Natural killer cell (primary cell): ENCODE measurements around the gene H6PD. TPM values are rescaled to one million over a fixed set of nuclear protein-coding genes. Genes with fewer than 3 reads are reported as not detected.

Experiments used
- ATAC-seq, 3 donors: fragments of 150-1000 bp in 2 of 3; fragments of 200-7000 bp in 1 of 3; cut with Tn5 transposase; 1 replicate in 1 of 3; 2 replicates in 2 of 3; pipeline ENCODE4 v1.10.0; 2021; ENCODE audit warnings: mild to moderate bottlenecking in 2 of 3, moderate library complexity in 2 of 3
- DNase-seq, 2 donors: peaks; one replicate each; pipeline versions ENCODE4 v3.0.0 to v3.0.0-alpha.2; 2013 to 2021; ENCODE audit warnings: mixed read lengths in 1 of 2
- H3K27ac ChIP-seq: one replicate; pipeline ENCODE4 v1.5.1; 2013; ENCODE audit warnings: mild to moderate bottlenecking, low read length
- H3K27me3 ChIP-seq: one replicate; pipeline ENCODE4 v1.6.1; 2013; ENCODE audit warnings: low read length; ENCODE audit not compliant: control insufficient read depth, insufficient read depth
- H3K36me3 ChIP-seq: one replicate; pipeline ENCODE4 v1.6.1; 2013; ENCODE audit warnings: low read length; ENCODE audit not compliant: control insufficient read depth, insufficient read depth
- H3K4me1 ChIP-seq: one replicate; pipeline ENCODE4 v1.6.1; 2013; ENCODE audit warnings: low read length; ENCODE audit not compliant: control insufficient read depth, insufficient read depth
- H3K4me3 ChIP-seq: one replicate; pipeline ENCODE4 v1.5.1; 2013; ENCODE audit warnings: low read length
- H3K9me3 ChIP-seq: one replicate; pipeline ENCODE4 v1.6.1; 2013; ENCODE audit warnings: low read length; ENCODE audit not compliant: control insufficient read depth, insufficient read depth
- H3K27ac Mint-ChIP-seq, 2 donors: one replicate each; pipeline ENCODE4 v1.8.0; 2022; ENCODE audit warnings: mild to moderate bottlenecking in 2 of 2, mixed read lengths in 2 of 2, moderate library complexity in 1 of 2
- H3K27me3 Mint-ChIP-seq, 2 donors: one replicate each; pipeline ENCODE4 v1.8.0; 2022; ENCODE audit warnings: low read depth in 2 of 2, mixed read lengths in 2 of 2
- H3K36me3 Mint-ChIP-seq: one replicate; pipeline ENCODE4 v1.8.0; 2022; ENCODE audit warnings: mixed read lengths
- H3K4me1 Mint-ChIP-seq, 2 donors: one replicate each; pipeline ENCODE4 v1.8.0; 2022; ENCODE audit warnings: mixed read lengths in 2 of 2
- H3K4me3 Mint-ChIP-seq: one replicate; pipeline ENCODE4 v1.8.0; 2022; ENCODE audit warnings: mild to moderate bottlenecking, moderate library complexity, mixed read lengths
- H3K9me3 Mint-ChIP-seq, 2 donors: one replicate each; pipeline ENCODE4 v1.8.0; 2022; ENCODE audit warnings: mixed read lengths in 2 of 2
- WGBS: methylation state at CpG from one replicate; pipeline ENCODE4 v1.1.7; 2013; ENCODE audit warnings: missing lambda C conversion rate; ENCODE audit not compliant: insufficient coverage; 5-methylcytosine and 5-hydroxymethylcytosine counted together
- intact Hi-C: fragments of 100-400 bp; cut with micrococcal nuclease; formaldehyde crosslinking; loops from one replicate; pipeline ENCODE4 v1.14.2; 2022
- total RNA-seq, 4 donors: library from RNA; stranded (reverse); fragments of 120-200 nt in 1 of 4; gene quantifications; one replicate each; pipeline versions ENCODE4 v1.2.3 to v1.2.4, GENCODE V29; 2013 to 2022
- TF ChIP-seq, protein P1 (sequence below): fragments of 200-600 bp; IDR thresholded peaks from one replicate; pipeline ENCODE4 v1.8.0; 2022; ENCODE audit warnings: antibody characterized with exemption

H6PD gene
- total RNA-seq, 3 donors from 2014 or later (not counting 1 experiment from before 2014, with no cell fraction given): 24.3 to 37.1 (median 31.2) TPM

DNA sequence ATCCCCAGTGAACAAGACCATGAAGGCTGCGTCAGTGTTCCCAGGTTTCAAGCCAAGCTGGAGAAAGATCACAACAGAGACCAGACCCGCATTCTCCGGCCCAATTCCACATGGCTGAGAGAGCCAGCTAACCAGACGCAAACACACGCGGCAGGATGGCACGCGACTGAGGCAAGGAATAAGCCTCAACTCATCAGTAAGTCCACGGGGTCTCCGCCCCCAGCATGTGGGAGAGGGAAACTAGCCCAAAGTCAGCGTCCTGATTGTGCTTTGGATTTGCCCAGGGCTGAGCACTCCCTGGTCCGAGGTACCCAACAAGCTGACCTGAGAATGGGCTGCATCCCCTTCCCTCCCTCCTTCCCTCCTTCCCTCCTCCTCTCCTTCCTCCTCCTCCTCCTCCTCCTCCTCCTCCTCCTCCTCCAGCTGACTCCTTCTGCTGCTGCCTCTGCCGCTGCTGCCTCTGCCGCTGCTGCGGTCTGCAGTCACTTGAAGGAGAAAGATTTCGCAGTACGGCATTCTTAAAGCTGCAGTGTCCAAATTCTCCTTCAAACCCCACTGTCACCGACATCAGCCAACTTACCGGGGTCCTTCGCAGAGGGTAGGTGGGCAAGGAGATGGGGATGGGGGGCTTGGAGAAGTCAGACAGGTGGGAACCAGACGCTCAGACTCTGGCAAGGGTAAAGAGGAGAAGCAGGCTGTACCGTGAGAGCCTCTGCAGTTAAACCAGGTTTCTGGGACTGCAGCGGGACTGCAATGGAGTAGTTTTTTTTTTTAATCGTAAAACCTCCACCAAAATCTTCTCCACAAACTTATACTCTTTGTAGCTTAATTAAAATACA is 33.0 kb upstream of the H6PD start:
- TF ChIP-seq, protein P1, sequence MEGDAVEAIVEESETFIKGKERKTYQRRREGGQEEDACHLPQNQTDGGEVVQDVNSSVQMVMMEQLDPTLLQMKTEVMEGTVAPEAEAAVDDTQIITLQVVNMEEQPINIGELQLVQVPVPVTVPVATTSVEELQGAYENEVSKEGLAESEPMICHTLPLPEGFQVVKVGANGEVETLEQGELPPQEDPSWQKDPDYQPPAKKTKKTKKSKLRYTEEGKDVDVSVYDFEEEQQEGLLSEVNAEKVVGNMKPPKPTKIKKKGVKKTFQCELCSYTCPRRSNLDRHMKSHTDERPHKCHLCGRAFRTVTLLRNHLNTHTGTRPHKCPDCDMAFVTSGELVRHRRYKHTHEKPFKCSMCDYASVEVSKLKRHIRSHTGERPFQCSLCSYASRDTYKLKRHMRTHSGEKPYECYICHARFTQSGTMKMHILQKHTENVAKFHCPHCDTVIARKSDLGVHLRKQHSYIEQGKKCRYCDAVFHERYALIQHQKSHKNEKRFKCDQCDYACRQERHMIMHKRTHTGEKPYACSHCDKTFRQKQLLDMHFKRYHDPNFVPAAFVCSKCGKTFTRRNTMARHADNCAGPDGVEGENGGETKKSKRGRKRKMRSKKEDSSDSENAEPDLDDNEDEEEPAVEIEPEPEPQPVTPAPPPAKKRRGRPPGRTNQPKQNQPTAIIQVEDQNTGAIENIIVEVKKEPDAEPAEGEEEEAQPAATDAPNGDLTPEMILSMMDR: no peak
- peak in 1 of 2 donors; percentile 45 for DNase-seq
- ATAC-seq: no peak
- Histone ChIP-seq H3K36me3 (no peaks in the 10 kb centered on the region), H3K9me3 (no peaks in the 10 kb centered on the region), H3K4me1 (peaks cover 21% of the 10 kb centered on the region), H3K27me3 (peaks cover 46% of the 10 kb centered on the region), H3K27ac (no peak overlapping the region), H3K4me3 (no peak overlapping the region)
- WGBS: 8% methylated on average over 22 of the region's 24 CpGs
- H3K36me3 Mint-ChIP-seq: no peaks in the 10 kb centered on the region
- H3K27ac Mint-ChIP-seq: no peak overlapping the region
- peak overlapping the region; percentile 9 for H3K4me3 Mint-ChIP-seq
- no peaks in the 10 kb centered on the region for H3K9me3 Mint-ChIP-seq
- intact Hi-C loops: no loop called here
- peaks cover 63 to 88% of the 10 kb centered on the region in 2 donors for H3K27me3 Mint-ChIP-seq
- H3K4me1 Mint-ChIP-seq: peaks cover 0 to 19% of the 10 kb centered on the region in 2 donors

DNA sequence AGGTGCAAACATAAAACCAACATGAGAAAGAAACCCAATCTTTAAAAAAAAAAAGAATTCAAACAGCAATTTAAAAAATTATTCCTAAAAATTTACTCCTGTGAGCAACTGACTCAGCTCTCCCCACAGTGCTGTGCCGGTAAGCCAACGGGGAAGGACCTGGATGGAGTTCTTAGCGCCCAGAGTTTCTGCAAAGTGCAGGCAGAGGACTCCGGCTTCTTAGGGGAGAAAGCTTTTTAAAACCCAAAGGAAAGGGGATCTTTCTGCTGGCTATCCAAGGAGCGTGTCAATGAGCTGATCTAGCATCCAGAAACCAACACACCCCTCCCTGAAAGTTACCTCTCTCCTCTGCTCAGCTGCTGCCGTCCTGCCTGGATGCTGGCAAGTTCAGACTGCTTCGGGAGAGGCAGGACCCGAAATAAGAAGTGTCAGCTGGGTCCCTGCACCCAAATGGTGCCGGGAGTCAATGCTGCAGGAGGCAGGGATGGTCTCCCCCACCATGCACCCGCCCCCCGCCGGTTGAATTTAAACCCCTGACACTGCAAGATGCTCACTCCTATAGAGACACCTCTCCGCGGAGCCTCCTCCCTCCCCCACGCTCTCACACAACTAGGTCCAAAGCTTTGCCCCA is 32.2 kb upstream of the H6PD start:
- peaks cover 41% of the 10 kb centered on the region for H3K27me3 ChIP-seq
- Mint-ChIP-seq H3K4me1 (peaks cover 0 to 14% of the 10 kb centered on the region in 2 donors), H3K27ac (no peak overlapping the region), H3K36me3 (no peaks in the 10 kb centered on the region), H3K27me3 (peaks cover 60 to 85% of the 10 kb centered on the region in 2 donors), H3K9me3 (no peaks in the 10 kb centered on the region), H3K4me3 (peak overlapping the region; percentile 9)
- ATAC-seq (peak in 1 of 3 donors; percentile 30), DNase-seq (no peak)
- H3K36me3 ChIP-seq: no peaks in the 10 kb centered on the region
- no peak overlapping the region for H3K27ac ChIP-seq
- intact Hi-C loops: no loop called here
- H3K4me3 ChIP-seq: no peak overlapping the region
- TF ChIP-seq, protein P1: no peak
- H3K9me3 ChIP-seq: no peaks in the 10 kb centered on the region
- WGBS: 9% methylated on average over 15 of the region's 15 CpGs
- peaks cover 20% of the 10 kb centered on the region for H3K4me1 ChIP-seq

DNA sequence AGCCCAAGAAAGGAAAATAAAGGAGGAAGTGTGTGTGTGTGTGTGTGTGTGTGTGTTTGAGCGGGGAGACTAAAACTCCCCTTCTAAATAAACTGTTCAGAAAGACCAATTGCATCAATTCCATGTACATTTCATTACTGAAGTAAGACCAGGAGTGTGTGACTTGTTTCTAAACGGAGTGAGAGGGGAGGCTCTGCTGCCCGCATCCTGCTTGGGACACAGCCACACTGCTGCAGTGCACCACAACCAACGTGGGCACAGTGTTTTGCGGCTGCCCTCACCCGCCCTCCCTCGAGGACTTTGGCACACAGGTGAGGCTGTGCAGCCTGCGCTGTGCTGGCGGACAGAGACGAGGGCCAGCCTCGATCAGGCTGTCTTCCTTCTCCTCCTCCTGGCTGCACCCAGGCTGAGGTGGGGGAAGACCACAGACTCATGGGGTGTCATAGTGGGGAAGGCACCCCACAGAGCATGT is 31.0 kb upstream of the H6PD start:
- Histone ChIP-seq H3K4me3 (no peak overlapping the region), H3K27ac (no peak overlapping the region), H3K27me3 (peaks cover 37% of the 10 kb centered on the region), H3K9me3 (no peaks in the 10 kb centered on the region), H3K36me3 (no peaks in the 10 kb centered on the region), H3K4me1 (peaks cover 20% of the 10 kb centered on the region)
- Mint-ChIP-seq H3K27ac (no peak overlapping the region), H3K9me3 (no peaks in the 10 kb centered on the region), H3K36me3 (no peaks in the 10 kb centered on the region), H3K4me3 (no peak overlapping the region), H3K27me3 (peaks cover 57 to 81% of the 10 kb centered on the region in 2 donors), H3K4me1 (peaks cover 0 to 14% of the 10 kb centered on the region in 2 donors)
- 4% methylated on average over 10 of the region's 11 CpGs for WGBS
- intact Hi-C loops: no loop called here
- TF ChIP-seq, protein P1: no peak
- ATAC-seq (peak in 2 of 3 donors; percentile 24 to 42), DNase-seq (peak in 1 of 2 donors; percentile 46)
